Type B pancreatic cell (in vitro differentiated cells): Measurements from ENCODE around the gene PHRF1. TPM values are rescaled to one million over a fixed set of nuclear protein-coding genes. Genes with fewer than 3 reads are reported as not detected.

Source experiments
- DNase-seq: peaks from one replicate; pipeline ENCODE4 v3.0.0; 2021; ENCODE audit warnings: mixed read lengths; ENCODE audit not compliant: unreplicated experiment; ENCODE audit errors: extremely low spot score
- H3K27ac Mint-ChIP-seq: 2 replicates; pipeline ENCODE4 v1.8.0; 2021; ENCODE audit warnings: mild to moderate bottlenecking, mixed read lengths
- H3K27me3 Mint-ChIP-seq: 2 replicates; pipeline ENCODE4 v1.8.0; 2021; ENCODE audit warnings: mixed read lengths
- H3K36me3 Mint-ChIP-seq: 2 replicates; pipeline ENCODE4 v1.8.0; 2021; ENCODE audit warnings: mixed read lengths
- H3K4me1 Mint-ChIP-seq: one replicate; pipeline ENCODE4 v1.8.0; 2021; ENCODE audit warnings: mixed read lengths; ENCODE audit not compliant: unreplicated experiment
- H3K4me3 Mint-ChIP-seq: 2 replicates; pipeline ENCODE4 v1.8.0; 2021; ENCODE audit warnings: mild to moderate bottlenecking, mixed read lengths
- H3K9me3 Mint-ChIP-seq: 2 replicates; pipeline ENCODE4 v1.8.0; 2021; ENCODE audit warnings: mixed read lengths
- CTCF ChIP-seq: fragments of 200-600 bp; sonication (generic); conservative IDR thresholded peaks from 2 replicates; pipeline ENCODE4 v1.5.0; 2021; ENCODE audit warnings: antibody characterized with exemption, mild to moderate bottlenecking
- total RNA-seq: library from RNA; stranded (reverse); gene quantifications from 2 replicates; pipeline ENCODE4 v1.2.1, GENCODE V29; 2021; ENCODE audit warnings: low replicate concordance

The PHRF1 gene
- total RNA-seq, 1 donor from 2014 or later: 38.7 TPM

- Mint-ChIP-seq H3K4me3 (no peak overlapping the region), H3K36me3 (no peaks in the 10 kb centered on the region), H3K27ac (no peak overlapping the region), H3K9me3 (no peaks in the 10 kb centered on the region), H3K4me1 (peaks cover 8% of the 10 kb centered on the region), H3K27me3 (no peaks in the 10 kb centered on the region)
- no peak for TF ChIP-seq CTCF
- no peak for DNase-seq
Observed at GRCh38 chr11:618856-619627, 42.8 kb downstream of the PHRF1 start.

DNA sequence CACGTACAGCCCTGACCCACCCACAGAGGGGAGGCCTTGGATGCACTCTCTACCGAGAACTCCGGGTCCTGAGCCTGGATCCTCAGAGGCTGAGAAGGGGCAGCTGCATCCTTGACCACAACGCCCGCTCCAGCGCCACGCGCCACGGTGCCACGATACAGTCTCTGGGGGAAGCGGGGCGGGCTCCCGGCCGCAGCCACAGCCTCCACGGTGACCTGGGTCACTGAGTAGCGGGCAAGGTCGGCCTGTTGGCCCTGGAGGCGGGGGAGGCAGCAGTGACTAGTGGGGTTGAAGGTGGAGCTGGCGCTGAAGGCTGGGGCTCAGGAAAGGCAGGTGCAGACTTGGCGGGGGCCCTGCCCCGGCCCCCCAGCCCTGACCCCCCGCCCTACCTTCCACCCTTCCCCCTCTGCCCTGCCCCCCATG is 43.4 kb downstream of the PHRF1 start:
- no peak for DNase-seq
- no peak for TF ChIP-seq CTCF
- no peaks in the 10 kb centered on the region for H3K9me3 Mint-ChIP-seq
- no peaks in the 10 kb centered on the region for H3K27me3 Mint-ChIP-seq
- H3K4me1 Mint-ChIP-seq: peaks cover 8% of the 10 kb centered on the region
- no peak overlapping the region for H3K27ac Mint-ChIP-seq
- no peaks in the 10 kb centered on the region for H3K36me3 Mint-ChIP-seq
- no peak overlapping the region for H3K4me3 Mint-ChIP-seq

DNA sequence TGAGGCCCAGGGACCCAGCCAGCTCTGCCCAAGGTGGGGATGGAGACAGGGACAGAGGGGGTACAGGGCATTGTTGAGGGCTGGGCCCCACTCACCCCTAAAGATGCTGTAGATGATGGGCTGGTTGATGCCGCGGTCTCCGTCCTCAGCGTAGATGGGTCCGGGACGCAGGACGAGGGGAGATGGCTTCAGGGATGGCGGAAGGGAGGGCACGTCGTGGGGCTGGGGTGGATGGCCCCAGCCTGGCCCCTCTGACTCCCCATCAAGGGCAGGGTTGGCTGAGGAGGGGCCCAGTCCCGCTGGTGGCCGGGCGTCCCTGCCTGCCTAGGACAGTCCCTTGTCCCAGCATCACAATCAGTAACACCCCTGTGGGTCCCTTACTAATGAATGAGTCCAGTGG is 43.9 kb downstream of the PHRF1 start:
- Mint-ChIP-seq H3K27ac (no peak overlapping the region), H3K9me3 (no peaks in the 10 kb centered on the region), H3K4me1 (peaks cover 8% of the 10 kb centered on the region), H3K27me3 (no peaks in the 10 kb centered on the region), H3K4me3 (no peak overlapping the region), H3K36me3 (no peaks in the 10 kb centered on the region)
- DNase-seq: no peak
- no peak for TF ChIP-seq CTCF

GRCh38 chr11:620935-621814 is 44.9 kb downstream of the PHRF1 start:
- Mint-ChIP-seq H3K4me3 (no peak overlapping the region), H3K27ac (no peak overlapping the region), H3K36me3 (no peaks in the 10 kb centered on the region), H3K4me1 (peaks cover 4% of the 10 kb centered on the region), H3K9me3 (no peaks in the 10 kb centered on the region), H3K27me3 (no peaks in the 10 kb centered on the region)
- no peak for TF ChIP-seq CTCF
- no peak for DNase-seq

DNA sequence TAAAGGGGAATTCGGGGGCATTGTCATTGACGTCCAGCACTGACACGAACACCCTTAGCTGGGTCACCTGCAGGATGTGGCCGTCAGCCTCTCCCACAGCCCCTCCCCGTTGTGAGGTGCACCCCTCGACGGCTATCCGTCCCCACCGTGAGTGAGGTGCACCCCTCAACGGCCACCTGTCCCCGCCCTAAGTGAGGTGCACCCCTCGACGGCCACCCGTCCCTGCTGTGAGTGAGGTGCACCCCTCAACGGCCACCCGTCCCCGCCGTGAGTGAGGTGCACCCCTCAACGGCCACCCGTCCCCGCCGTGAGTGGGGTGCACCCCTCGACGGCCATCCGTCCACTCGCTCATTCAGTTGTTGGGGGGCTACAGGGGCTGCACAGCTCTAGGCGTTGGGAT is 45.6 kb downstream of the PHRF1 start:
- no peaks in the 10 kb centered on the region for H3K9me3 Mint-ChIP-seq
- H3K27ac Mint-ChIP-seq: no peak overlapping the region
- peaks cover 4% of the 10 kb centered on the region for H3K4me1 Mint-ChIP-seq
- DNase-seq: no peak
- H3K27me3 Mint-ChIP-seq: no peaks in the 10 kb centered on the region
- no peak for TF ChIP-seq CTCF
- H3K36me3 Mint-ChIP-seq: no peaks in the 10 kb centered on the region
- no peak overlapping the region for H3K4me3 Mint-ChIP-seq
